PC-3 (cell line): ENCODE measurements around the gene OGDH. TPM values are rescaled to one million over a fixed set of nuclear protein-coding genes. Genes with fewer than 3 reads are reported as not detected.

Experiments
- ATAC-seq: fragments of 200-7000 bp; cut with Tn5 transposase; 2 replicates; pipeline ENCODE4 v1.9.1; 2020; ENCODE audit warnings: mild to moderate bottlenecking, moderate library complexity
- BruUV-seq: library from RNA; stranded (reverse); fragments of 400-500 nt; replicated peaks from 2 replicates; lab custom pipeline; 2021; lab: Mats Ljungman, UMichigan
- CTCF ChIA-PET: fragments of 300-600 bp; sonication (Branson Sonifier 250); formaldehyde crosslinking; loops from one replicate; lab custom pipeline; 2022; ENCODE audit warnings: antibody characterized with exemption; lab: Charles Lee
- POLR2A ChIA-PET: fragments of 300-600 bp; sonication (Branson Sonifier 250); formaldehyde crosslinking; loops from one replicate; lab custom pipeline; 2022; ENCODE audit warnings: antibody characterized with exemption; ENCODE audit not compliant: unreplicated experiment; lab: Charles Lee
- DNase-seq: peaks from one replicate; pipeline ENCODE4 v3.0.0-alpha.2; 2015
- H2AFZ ChIP-seq: fragments of 300-600 bp; sonication (generic); 2 replicates; pipeline ENCODE4 v1.6.0; 2016; ENCODE audit warnings: antibody characterized with exemption, low read length
- H3F3A ChIP-seq: fragments of 300-600 bp; sonication (generic); one replicate; pipeline ENCODE4 v1.6.0; 2017; ENCODE audit warnings: antibody characterized with exemption, low read length, control low read depth, mild to moderate bottlenecking; ENCODE audit not compliant: unreplicated experiment
- H3K27ac ChIP-seq: fragments of 300-600 bp; sonication (generic); 2 replicates; pipeline ENCODE4 v1.5.1; 2016; ENCODE audit warnings: mild to moderate bottlenecking, low read length
- H3K27me3 ChIP-seq: fragments of 300-600 bp; sonication (generic); 2 replicates; pipeline ENCODE4 v1.6.1; 2016; ENCODE audit warnings: low read length, mixed read lengths
- H3K36me3 ChIP-seq: fragments of 300-600 bp; sonication (generic); 2 replicates; pipeline ENCODE4 v1.6.1; 2016; ENCODE audit warnings: low read depth, mixed run types, low read length, mixed read lengths
- H3K4me1 ChIP-seq: fragments of 300-600 bp; sonication (generic); 2 replicates; pipeline ENCODE4 v1.5.1; 2016; ENCODE audit warnings: low read length; ENCODE audit not compliant: insufficient read depth
- H3K4me2 ChIP-seq: fragments of 300-600 bp; sonication (generic); 2 replicates; pipeline ENCODE4 v1.6.0; 2016; ENCODE audit warnings: low read length
- H3K4me3 ChIP-seq: fragments of 300-600 bp; sonication (generic); 2 replicates; pipeline ENCODE4 v1.5.1; 2016; ENCODE audit warnings: mild to moderate bottlenecking, low read length, mixed read lengths
- H3K79me2 ChIP-seq: fragments of 300-600 bp; sonication (generic); 2 replicates; pipeline ENCODE4 v1.6.1; 2017; ENCODE audit warnings: low read length, mixed read lengths
- H3K9ac ChIP-seq: fragments of 300-600 bp; sonication (generic); 2 replicates; pipeline ENCODE4 v1.6.0; 2016; ENCODE audit warnings: mild to moderate bottlenecking, low read length
- H3K9me2 ChIP-seq: fragments of 300-600 bp; sonication (generic); replicated peaks from 2 replicates; pipeline ENCODE4 v1.6.1; 2016; ENCODE audit warnings: mixed run types, low read length, mixed read lengths
- H3K9me3 ChIP-seq: fragments of 300-600 bp; sonication (generic); 2 replicates; pipeline ENCODE4 v1.6.1; 2016; ENCODE audit warnings: low read length, mixed read lengths
- H4K20me1 ChIP-seq: fragments of 300-600 bp; sonication (generic); 2 replicates; pipeline ENCODE4 v1.6.1; 2016; ENCODE audit warnings: low read length, mixed read lengths
- EZH2 ChIP-seq: fragments of 300-600 bp; sonication (generic); IDR thresholded peaks from one replicate; pipeline ENCODE4 v1.6.1; 2017; ENCODE audit warnings: antibody characterized with exemption, mild to moderate bottlenecking, low read length; ENCODE audit not compliant: unreplicated experiment
- EZH2phosphoT487 ChIP-seq: fragments of 300-600 bp; sonication (generic); IDR thresholded peaks from 2 replicates; pipeline ENCODE4 v1.6.1; 2018; ENCODE audit warnings: mild to moderate bottlenecking, antibody characterized with exemption, low read length, borderline replicate concordance
- intact Hi-C: fragments of 100-400 bp; cut with micrococcal nuclease; formaldehyde crosslinking; loops from 2 replicates; pipeline ENCODE4 v1.9.0; 2023
- total RNA-seq: library from RNA; depleted of rRNA; stranded (reverse); fragments of >200 nt; gene quantifications from 2 replicates; pipeline ENCODE4 v1.2.3, GENCODE V29; 2014
- TF ChIP-seq, protein P1 (sequence below): fragments of 300-600 bp; sonication (generic); conservative IDR thresholded peaks from 2 replicates; pipeline ENCODE4 v1.5.1; 2017; ENCODE audit warnings: antibody characterized with exemption, low read depth, mild to moderate bottlenecking, low read length

The OGDH gene
- total RNA-seq, 1 experiment from 2014 or later = 66.2 TPM

DNA sequence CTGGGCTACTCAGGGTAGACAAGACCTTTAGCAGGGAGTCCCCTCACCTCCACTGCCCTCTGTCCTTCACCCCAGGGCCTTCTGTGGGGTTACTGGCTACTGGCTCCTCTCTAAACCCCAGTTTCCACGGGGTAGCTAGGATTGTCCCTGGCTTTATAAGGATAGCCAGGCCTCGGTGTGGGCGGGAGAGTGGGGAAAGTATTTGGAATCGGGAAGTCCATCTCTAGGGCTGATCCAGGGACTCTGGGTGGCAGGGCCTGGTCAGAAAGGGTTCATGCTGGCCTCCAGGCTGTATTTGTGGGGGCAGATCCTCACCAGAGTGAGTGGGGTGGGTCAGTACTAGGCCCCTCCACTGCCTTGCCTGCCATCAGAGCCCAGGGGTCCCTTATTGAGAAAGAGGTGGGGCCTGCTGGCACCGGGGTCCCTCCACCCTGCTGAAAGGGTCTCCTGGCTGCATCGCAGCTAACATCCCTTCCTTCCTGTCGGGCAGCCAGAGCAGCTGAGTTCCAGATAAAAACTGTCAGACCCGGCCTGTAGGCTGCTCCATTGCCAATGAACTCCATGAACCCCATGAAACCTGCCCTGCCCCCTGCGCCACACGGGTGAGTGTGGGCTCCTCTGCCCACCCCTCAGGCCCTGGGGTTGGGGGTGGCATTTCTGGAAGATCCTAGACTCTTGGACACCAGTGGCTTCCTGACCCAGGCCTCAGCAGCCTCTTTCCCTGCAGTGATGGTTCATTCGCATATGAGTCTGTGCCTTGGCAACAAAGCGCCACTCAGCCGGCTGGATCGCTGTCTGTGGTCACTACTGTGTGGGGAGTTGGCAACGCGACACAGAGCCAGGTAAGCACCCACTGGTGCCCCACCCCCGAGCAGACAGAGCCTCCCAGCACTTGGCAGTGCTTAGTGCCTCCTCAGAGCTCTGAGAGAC, 149.5 kb downstream of the OGDH start:
- H3K9me2 ChIP-seq = no peaks in the 10 kb centered on the region
- no peak overlapping the region for H3K4me3 ChIP-seq
- ChIA-PET CTCF (no interaction called here), POLR2A (no interaction called here)
- H3K79me2 ChIP-seq = peaks cover 49% of the 10 kb centered on the region
- intact Hi-C loops = no loop called here
- no peak overlapping the region for H3K27ac ChIP-seq
- H3K9me3 ChIP-seq = no peaks in the 10 kb centered on the region
- no peak overlapping the region for H3K4me2 ChIP-seq
- BruUV-seq = no TSS peak
- no peaks in the 10 kb centered on the region; the same call in 1 of the 2 replicates for H4K20me1 ChIP-seq
- peaks cover 6% of the 10 kb centered on the region; the same call in 1 of the 2 replicates for H3K36me3 ChIP-seq
- TF ChIP-seq, protein P1, sequence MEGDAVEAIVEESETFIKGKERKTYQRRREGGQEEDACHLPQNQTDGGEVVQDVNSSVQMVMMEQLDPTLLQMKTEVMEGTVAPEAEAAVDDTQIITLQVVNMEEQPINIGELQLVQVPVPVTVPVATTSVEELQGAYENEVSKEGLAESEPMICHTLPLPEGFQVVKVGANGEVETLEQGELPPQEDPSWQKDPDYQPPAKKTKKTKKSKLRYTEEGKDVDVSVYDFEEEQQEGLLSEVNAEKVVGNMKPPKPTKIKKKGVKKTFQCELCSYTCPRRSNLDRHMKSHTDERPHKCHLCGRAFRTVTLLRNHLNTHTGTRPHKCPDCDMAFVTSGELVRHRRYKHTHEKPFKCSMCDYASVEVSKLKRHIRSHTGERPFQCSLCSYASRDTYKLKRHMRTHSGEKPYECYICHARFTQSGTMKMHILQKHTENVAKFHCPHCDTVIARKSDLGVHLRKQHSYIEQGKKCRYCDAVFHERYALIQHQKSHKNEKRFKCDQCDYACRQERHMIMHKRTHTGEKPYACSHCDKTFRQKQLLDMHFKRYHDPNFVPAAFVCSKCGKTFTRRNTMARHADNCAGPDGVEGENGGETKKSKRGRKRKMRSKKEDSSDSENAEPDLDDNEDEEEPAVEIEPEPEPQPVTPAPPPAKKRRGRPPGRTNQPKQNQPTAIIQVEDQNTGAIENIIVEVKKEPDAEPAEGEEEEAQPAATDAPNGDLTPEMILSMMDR = no peak
- TF ChIP-seq EZH2 (no peak), EZH2phosphoT487 (no peak)
- DNase-seq = no peak
- no peaks in the 10 kb centered on the region for H3F3A ChIP-seq
- peaks cover 3% of the 10 kb centered on the region; the same call in 1 of the 2 replicates for H3K4me1 ChIP-seq
- H3K9ac ChIP-seq = no peak overlapping the region
- ATAC-seq = no peak
- H2AFZ ChIP-seq = no peak overlapping the region
- no peaks in the 10 kb centered on the region for H3K27me3 ChIP-seq

- no peaks in the 10 kb centered on the region for H3K4me1 ChIP-seq
- peaks cover 4% of the 10 kb centered on the region; the same call in 1 of the 2 replicates for H3K36me3 ChIP-seq
- H4K20me1 ChIP-seq = no peaks in the 10 kb centered on the region; the same call in 1 of the 2 replicates
- no peak for ATAC-seq
- H3K79me2 ChIP-seq = peaks cover 40% of the 10 kb centered on the region
- H3K9ac ChIP-seq = no peak overlapping the region
- no peaks in the 10 kb centered on the region for H3K27me3 ChIP-seq
- no peak overlapping the region for H3K4me2 ChIP-seq
- ChIA-PET CTCF (no interaction called here), POLR2A (interaction anchor here (0.6 kb wide), 1 partner anchor 24 kb away, joined by 3 read pairs; no protein-coding TSS in a partner anchor)
- H3F3A ChIP-seq = no peaks in the 10 kb centered on the region
- H3K9me3 ChIP-seq = no peaks in the 10 kb centered on the region
- no peak for DNase-seq
- no peak overlapping the region for H3K4me3 ChIP-seq
- no peaks in the 10 kb centered on the region for H3K9me2 ChIP-seq
- H3K27ac ChIP-seq = no peak overlapping the region
- no peak overlapping the region for H2AFZ ChIP-seq
- intact Hi-C loops = no loop called here
- BruUV-seq = no TSS peak
- TF ChIP-seq EZH2phosphoT487 = no peak
- TF ChIP-seq, protein P1 = no peak
- TF ChIP-seq EZH2 = no peak
Observed at GRCh38 chr7:44756904-44757303, 150.5 kb downstream of the OGDH start.
